Spinal cord (tissue), 10 donors: ENCODE results near the gene CYBA. TPM values are rescaled to one million over a fixed set of nuclear protein-coding genes. Genes with fewer than 3 reads are reported as not detected.
"Not testable (repeated sequence)": the region's sequence is repeated elsewhere in the genome, so short reads cannot be mapped to it uniquely, and the experiment has no call there.

Experiments used
- DNase-seq, 6 donors: peaks; one replicate each; pipeline versions ENCODE4 v3.0.0 to v3.0.0-alpha.2; 2013 to 2015; ENCODE audit warnings: low spot score in 6 of 6, low read depth in 4 of 6
- H3K27ac ChIP-seq: one replicate; pipeline ENCODE4 v1.5.1; 2013; ENCODE audit warnings: low read depth, low read length, control low read depth
- H3K27me3 ChIP-seq: one replicate; pipeline ENCODE4 v1.6.1; 2013; ENCODE audit warnings: low read length; ENCODE audit not compliant: control insufficient read depth, insufficient read depth
- H3K36me3 ChIP-seq: one replicate; pipeline ENCODE4 v1.6.1; 2013; ENCODE audit warnings: low read length; ENCODE audit not compliant: control insufficient read depth, insufficient read depth
- H3K4me1 ChIP-seq: one replicate; pipeline ENCODE4 v1.6.1; 2013; ENCODE audit warnings: low read length; ENCODE audit not compliant: control insufficient read depth, insufficient read depth
- H3K4me3 ChIP-seq: one replicate; pipeline ENCODE4 v1.5.1; 2013; ENCODE audit warnings: low read depth, low read length, control low read depth
- H3K9me3 ChIP-seq: one replicate; pipeline ENCODE4 v1.6.1; 2013; ENCODE audit warnings: low read length; ENCODE audit not compliant: control insufficient read depth, insufficient read depth
- whole genome bisulfite sequencing: methylation state at CpG from one replicate; pipeline ENCODE4 v1.1.5; 2013; ENCODE audit warnings: missing lambda C conversion rate; ENCODE audit not compliant: insufficient coverage; 5-methylcytosine and 5-hydroxymethylcytosine counted together
- polyA plus RNA-seq, 2 donors: library from polyadenylated mRNA; unstranded; fragments of 120-200 nt; gene quantifications; one replicate each; pipeline ENCODE4 v1.2.1, GENCODE V29; 2013; ENCODE audit not compliant: insufficient read length in 2 of 2
- total RNA-seq, 2 donors: library from RNA; depleted of rRNA in 1 of 2; stranded (reverse); fragments of 120-200 nt in 1 of 2; fragments of >200 nt in 1 of 2; gene quantifications; one replicate each; pipeline versions ENCODE4 v1.2.3 to v1.2.4, GENCODE V29; 2013 to 2014
- donor health status: healthy.

The CYBA gene
- total and polyA plus RNA-seq, 4 donors = 58.5 to 147 (median 67.1) TPM

GRCh38 chr16:88610080-88610479 lies 40.8 kb downstream of the CYBA start:
- DNase-seq = no peak
- Histone ChIP-seq H3K27ac (no peak overlapping the region), H3K4me1 (peaks cover 35% of the 10 kb centered on the region), H3K36me3 (peaks cover 69% of the 10 kb centered on the region), H3K4me3 (no peak overlapping the region), H3K27me3 (no peaks in the 10 kb centered on the region), H3K9me3 (no peaks in the 10 kb centered on the region)
- 73% methylated on average over 5 of the region's 6 CpGs for WGBS

- DNase-seq, H3K9me3 ChIP-seq, H3K4me3 ChIP-seq, H3K27ac ChIP-seq, H3K27me3 ChIP-seq: not testable (repeated sequence)
- Histone ChIP-seq H3K4me1 (peaks cover 31% of the 10 kb centered on the region), H3K36me3 (peaks cover 69% of the 10 kb centered on the region)
- 97% methylated on average over 8 of the region's 8 CpGs for WGBS
Observed at GRCh38 chr16:88609426-88609825, 41.4 kb downstream of the CYBA start.

GRCh38 chr16:88608076-88608475 lies 42.8 kb downstream of the CYBA start:
- Histone ChIP-seq H3K27me3 (no peaks in the 10 kb centered on the region), H3K4me1 (peaks cover 25% of the 10 kb centered on the region), H3K9me3 (no peaks in the 10 kb centered on the region), H3K27ac (no peak overlapping the region), H3K36me3 (peaks cover 67% of the 10 kb centered on the region), H3K4me3 (no peak overlapping the region)
- no peak for DNase-seq
- WGBS = no CpG with 5 or more reads among the region's 6 CpGs

- DNase-seq = peak in 3 of 6 donors; percentile 12 to 83 (median 70)
- H3K36me3 ChIP-seq = peaks cover 75% of the 10 kb centered on the region
- WGBS = 89% methylated on average over 17 of the region's 17 CpGs
- no peak overlapping the region for H3K4me3 ChIP-seq
- H3K9me3 ChIP-seq = no peaks in the 10 kb centered on the region
- no peak overlapping the region for H3K27ac ChIP-seq
- H3K27me3 ChIP-seq = no peaks in the 10 kb centered on the region
- H3K4me1 ChIP-seq = peaks cover 19% of the 10 kb centered on the region
Observed at GRCh38 chr16:88606148-88606757, 44.6 kb downstream of the CYBA start.

GRCh38 chr16:88605186-88606147 lies 45.4 kb downstream of the CYBA start:
- Histone ChIP-seq H3K4me1 (peaks cover 15% of the 10 kb centered on the region), H3K27ac (no peak overlapping the region), H3K9me3 (no peaks in the 10 kb centered on the region), H3K36me3 (peaks cover 77% of the 10 kb centered on the region), H3K27me3 (no peaks in the 10 kb centered on the region), H3K4me3 (no peak overlapping the region)
- DNase-seq = no peak
- 86% methylated on average over 16 of the region's 20 CpGs for WGBS

- Histone ChIP-seq H3K27me3 (no peaks in the 10 kb centered on the region), H3K4me3 (no peak overlapping the region), H3K4me1 (peaks cover 16% of the 10 kb centered on the region), H3K36me3 (peaks cover 86% of the 10 kb centered on the region), H3K9me3 (no peaks in the 10 kb centered on the region), H3K27ac (no peak overlapping the region)
- DNase-seq = no peak
- 82% methylated on average over 7 of the region's 7 CpGs for WGBS
Observed at GRCh38 chr16:88602091-88602490, 48.8 kb downstream of the CYBA start.

GRCh38 chr16:88601313-88602036 lies 49.4 kb downstream of the CYBA start:
- no peaks in the 10 kb centered on the region for H3K27me3 ChIP-seq
- H3K27ac ChIP-seq = no peak overlapping the region
- WGBS = 87% methylated on average over 7 of the region's 9 CpGs
- no peak overlapping the region for H3K4me3 ChIP-seq
- H3K9me3 ChIP-seq = no peaks in the 10 kb centered on the region
- no peak for DNase-seq
- peaks cover 80% of the 10 kb centered on the region for H3K36me3 ChIP-seq
- peaks cover 12% of the 10 kb centered on the region for H3K4me1 ChIP-seq

GRCh38 chr16:88600539-88600896 lies 50.3 kb downstream of the CYBA start:
- Histone ChIP-seq H3K4me1 (peaks cover 5% of the 10 kb centered on the region), H3K36me3 (peaks cover 74% of the 10 kb centered on the region), H3K27me3 (no peaks in the 10 kb centered on the region), H3K27ac (no peak overlapping the region), H3K9me3 (no peaks in the 10 kb centered on the region), H3K4me3 (no peak overlapping the region)
- 97% methylated on average over 5 of the region's 6 CpGs for WGBS
- DNase-seq = no peak

GRCh38 chr16:88599825-88600538 lies 50.9 kb downstream of the CYBA start:
- Histone ChIP-seq H3K4me3 (no peak overlapping the region), H3K27me3 (no peaks in the 10 kb centered on the region), H3K27ac (no peak overlapping the region), H3K9me3 (no peaks in the 10 kb centered on the region), H3K36me3 (peaks cover 71% of the 10 kb centered on the region), H3K4me1 (peaks cover 7% of the 10 kb centered on the region)
- no peak for DNase-seq
- 91% methylated on average over 23 of the region's 25 CpGs for WGBS
